A549 (cell line): ENCODE measurements around the gene UBN1.

Experiments used
- CTCF ChIP-seq: fragments of >200 bp; sonication (Bioruptor Twin); formaldehyde crosslinking; IDR thresholded peaks from 3 replicates; pipeline ENCODE4 v1.5.1; 2016
- POLR2A ChIP-seq: IDR thresholded peaks from 2 replicates; pipeline ENCODE4 v1.6.1; 2012; ENCODE audit warnings: mild to moderate bottlenecking, low read length
- SREBF2 ChIP-seq: fragments of 450-650 bp; IDR thresholded peaks from 2 replicates; pipeline ENCODE4 v1.6.1; 2014; ENCODE audit warnings: mild to moderate bottlenecking, moderate library complexity

GRCh38 chr16:4797805-4798252 lies 49.5 kb upstream of the UBN1 start:
- TF ChIP-seq POLR2A (no peak), SREBF2 (no peak), CTCF (no peak)
